IPS DF 19.7 (cell line): ENCODE results near the gene IGSF1.
"Not testable (repeated sequence)": the region's sequence is repeated elsewhere in the genome, so short reads cannot be mapped to it uniquely, and the experiment has no call there.

ENCODE experiments used
- DNase-seq: peaks from one replicate; pipeline ENCODE4 v3.0.0-alpha.2; 2013; ENCODE audit warnings: low read depth, low spot score

The IGSF1 gene

GRCh38 chrX:131270080-131270479 lies 19.0 kb downstream of the IGSF1 start:
- no peak for DNase-seq

DNA sequence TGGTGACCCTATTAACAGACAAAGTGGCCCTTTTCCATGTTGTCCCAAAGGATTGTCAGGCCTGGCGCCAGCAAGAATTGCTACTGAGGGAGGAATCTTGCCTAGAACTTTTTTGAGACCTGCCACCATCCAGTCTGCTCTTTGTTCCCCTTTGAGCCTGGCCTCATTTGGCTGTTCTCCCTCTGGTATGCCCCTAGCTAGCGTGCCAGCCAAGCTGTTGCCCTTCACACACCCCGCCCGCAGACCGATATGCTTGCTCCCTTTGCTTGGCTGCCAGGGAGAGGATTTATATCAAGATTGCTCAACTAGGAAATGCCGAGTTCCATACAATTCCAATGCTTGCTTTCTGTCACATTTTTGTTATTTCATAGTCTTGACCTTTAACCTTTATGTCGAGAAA lies 24.4 kb downstream of the IGSF1 start:
- DNase-seq = no peak

- DNase-seq = no peak
These were observed 25.1 kb downstream of the IGSF1 start for GRCh38 chrX:131264053-131264452.

- no peak for DNase-seq
These were observed 26.1 kb downstream of the IGSF1 start for GRCh38 chrX:131262738-131263679.

GRCh38 chrX:131262200-131262599 lies 26.9 kb downstream of the IGSF1 start:
- DNase-seq = no peak

- DNase-seq = no peak
These were observed 31.7 kb downstream of the IGSF1 start for GRCh38 chrX:131257367-131257766.

DNA sequence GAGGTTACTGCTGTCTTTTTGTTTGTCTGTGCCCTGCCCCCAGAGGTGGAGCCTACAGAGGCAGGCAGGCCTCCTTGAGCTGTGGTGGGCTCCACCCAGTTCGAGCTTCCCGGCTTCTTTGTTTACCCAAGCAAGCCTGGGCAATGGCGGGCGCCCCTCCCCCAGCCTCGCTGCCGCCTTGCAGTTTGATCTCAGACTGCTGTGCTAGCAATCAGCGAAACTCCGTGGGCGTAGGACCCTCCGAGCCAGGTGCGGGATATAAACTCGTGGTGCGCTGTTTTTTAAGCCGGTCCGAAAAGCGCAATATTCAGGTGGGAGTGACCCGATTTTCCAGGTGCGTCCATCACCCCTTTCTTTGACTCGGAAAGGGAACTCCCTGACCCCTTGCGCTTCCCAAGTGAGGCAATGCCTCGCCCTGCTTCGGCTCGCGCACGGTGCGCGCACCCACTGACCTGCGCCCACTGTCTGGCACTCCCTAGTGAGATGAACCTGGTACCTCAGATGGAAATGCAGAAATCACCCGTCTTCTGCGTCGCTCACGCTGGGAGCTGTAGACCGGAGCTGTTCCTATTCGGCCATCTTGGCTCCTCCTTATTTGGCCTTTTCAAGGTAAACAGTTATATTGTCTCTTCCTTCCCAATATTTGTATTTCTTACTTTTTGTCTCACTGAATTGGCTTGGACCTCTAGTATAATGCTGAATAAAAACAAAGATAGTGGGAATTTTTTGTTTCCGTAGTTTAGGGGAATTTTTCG lies 37.9 kb downstream of the IGSF1 start:
- not testable (repeated sequence) for DNase-seq

DNA sequence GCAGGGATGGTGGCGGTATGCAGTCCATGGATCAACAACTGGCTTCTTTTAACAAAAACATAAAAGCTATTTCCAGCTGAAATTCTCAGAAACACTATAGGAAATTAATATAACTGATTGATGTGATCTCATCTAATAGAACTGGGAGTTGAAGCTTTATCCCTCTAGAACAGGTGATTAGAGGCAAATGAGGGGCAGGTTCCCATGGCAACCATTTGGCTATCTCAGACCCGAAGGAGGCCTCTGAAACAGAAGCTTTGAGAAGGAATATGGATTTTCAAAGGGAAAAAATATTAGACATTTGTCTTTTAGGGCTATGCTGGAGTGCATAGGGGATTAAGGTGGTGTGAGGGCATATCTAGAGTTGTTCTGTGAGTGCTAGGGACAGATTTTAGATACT lies 50.0 kb downstream of the IGSF1 start:
- no peak for DNase-seq

DNA sequence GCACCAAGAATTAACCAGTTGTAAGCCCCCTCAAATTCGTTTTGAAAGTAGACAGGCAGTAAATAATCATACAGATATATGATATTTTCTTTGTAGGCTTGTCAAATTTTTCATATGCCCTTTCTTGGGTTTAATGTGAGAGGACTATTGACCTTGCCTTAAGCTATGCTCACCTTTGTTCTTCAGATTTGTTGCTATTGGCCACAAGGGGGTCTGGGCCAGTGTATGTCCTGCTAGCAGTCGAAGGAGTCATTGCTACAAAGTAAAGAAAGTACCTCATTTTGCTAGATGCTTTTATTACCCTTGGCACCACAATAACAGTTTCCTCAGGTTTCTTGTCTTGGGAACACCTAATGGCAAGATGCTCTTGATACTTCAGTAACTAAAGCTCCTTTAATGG lies 51.7 kb downstream of the IGSF1 start:
- no peak for DNase-seq

DNA sequence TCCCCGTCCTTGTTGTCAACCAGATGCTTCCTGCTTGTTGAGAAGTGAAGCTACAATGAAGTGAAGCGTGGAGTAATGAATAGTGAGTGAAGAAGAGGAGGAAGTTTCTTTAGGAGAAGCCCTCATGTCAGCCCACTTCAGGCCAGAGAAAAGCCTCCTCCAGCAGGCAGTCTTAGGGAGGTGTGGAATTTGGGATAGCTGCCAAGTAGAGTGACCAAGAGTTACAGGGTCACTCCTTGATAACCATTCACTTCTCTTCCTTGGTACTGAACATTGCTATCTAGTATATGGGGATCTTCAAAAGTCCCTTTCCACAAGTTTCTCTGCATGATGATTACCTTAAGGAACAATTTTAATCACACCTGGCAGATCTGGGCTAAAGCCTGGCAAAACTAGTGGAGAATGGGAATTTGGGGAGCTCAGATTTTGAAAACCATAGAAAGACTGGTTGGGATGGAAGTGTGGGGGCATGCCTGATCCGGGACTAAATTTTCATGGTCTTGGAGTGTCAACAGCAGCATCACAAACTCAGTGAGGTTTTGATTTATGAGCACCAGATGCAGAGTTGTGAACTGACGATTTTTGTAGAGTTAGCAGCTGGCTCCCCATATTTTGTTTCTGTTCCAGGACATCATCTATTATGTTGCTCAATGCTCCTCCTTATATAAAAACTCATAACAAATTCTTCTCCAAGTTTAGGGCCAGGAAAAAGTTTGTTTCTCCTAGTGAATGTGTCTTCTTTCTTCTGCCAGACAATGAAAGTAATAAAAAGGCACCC lies 53.1 kb downstream of the IGSF1 start:
- no peak for DNase-seq

DNA sequence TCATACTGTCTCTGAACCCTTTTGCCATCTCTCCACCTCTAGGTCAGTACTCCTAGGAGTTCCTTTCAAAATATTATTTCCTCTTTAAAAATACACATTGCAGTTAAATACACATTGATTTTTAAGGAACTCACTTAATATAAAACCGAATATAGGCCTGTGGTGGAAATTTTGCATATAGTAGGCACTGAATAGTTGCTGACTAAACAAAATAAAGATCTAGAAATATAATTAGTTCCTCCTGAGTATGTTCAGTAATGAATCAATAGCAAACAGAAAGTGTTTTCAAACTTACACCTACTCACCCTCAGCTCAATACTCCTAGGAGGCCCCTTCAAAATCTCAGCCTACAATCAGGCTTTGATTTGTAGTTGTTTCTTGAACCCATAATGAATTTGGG lies 61.5 kb downstream of the IGSF1 start:
- DNase-seq = no peak

DNA sequence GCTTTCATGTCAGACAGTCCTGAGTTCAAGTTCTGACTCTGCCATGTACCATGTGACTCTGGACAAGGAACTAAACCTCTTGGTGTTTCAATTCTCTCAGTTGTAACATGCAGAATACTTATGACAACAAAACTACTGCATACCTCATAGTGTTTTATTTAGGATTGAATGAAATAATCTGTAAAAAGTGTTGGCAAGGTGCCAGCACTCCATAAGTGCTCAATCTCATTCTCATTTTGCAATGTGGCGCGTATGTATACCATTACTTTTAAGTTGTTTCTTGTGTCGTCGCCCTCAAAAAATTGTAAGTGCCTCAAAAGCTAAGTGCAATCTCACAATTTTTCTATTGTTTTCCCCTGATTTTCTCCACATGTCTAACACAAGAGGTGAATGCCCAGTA lies 62.5 kb downstream of the IGSF1 start:
- no peak for DNase-seq

- DNase-seq = no peak
These were observed 64.0 kb downstream of the IGSF1 start for GRCh38 chrX:131225078-131225477.
